ENCODE results near the gene IFNLR1. TPM values are rescaled to one million over a fixed set of nuclear protein-coding genes. Genes with fewer than 3 reads are reported as not detected.
A peak's percentile ranks its signal among the peaks of the same experiment; 100 is the strongest.

The IFNLR1 gene
- total RNA-seq, 1 donor = under 0.01 TPM

DNA sequence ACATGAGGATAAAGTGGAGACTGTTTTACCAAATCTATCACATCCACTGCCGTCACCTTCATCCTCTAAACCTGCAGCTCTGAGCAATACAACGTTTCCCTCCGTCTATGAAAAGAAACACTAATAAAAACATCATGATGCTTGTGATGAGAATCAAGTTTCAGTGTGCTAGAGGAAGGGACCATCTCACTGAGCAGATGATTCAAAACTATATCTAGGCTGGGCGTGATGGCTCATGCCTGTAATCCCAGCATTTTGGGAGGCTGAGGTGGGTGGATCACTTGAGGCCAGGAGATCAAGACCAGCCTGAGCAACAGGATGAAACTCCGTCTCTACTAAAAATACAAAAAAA is 60.4 kb downstream of the IFNLR1 start:
- DNase-seq (ENCODE audit: low read depth in 2 of 3, low spot score in 2 of 3) = no peak

DNA sequence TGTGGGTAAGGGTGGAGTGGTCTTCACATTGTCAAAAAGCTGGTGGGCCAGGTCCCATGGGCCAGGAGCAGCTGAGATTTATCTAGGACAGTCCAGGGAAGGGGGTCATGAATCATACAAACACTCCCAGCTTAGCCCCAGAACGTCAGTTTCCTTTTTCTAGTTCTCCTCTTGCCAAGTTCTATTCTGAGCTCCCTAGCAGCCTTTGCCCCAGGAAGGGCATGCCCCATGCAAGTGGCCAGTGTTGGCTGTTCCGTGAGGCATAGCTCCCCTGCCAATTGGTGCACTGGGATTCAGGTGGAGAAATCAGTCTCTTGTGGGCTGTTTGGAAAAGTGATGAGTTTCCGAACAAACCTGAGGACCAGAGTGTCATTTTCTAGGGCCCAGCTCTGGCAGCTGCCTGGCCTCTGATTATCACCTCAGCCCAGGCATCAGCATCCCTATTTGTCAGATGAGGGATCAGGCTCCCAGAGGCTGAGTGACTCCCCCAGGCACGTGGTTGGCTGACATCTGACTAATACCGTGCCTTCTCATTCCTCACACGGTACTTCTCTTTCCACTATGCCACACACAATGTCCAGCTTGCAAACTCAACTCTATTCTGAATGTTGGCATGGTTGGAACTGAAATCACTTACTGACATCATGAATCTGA is 60.9 kb downstream of the IFNLR1 start:
- DNase-seq (ENCODE audit: low read depth in 2 of 3, low spot score in 2 of 3) = no peak

GRCh38 chr1:24125456-24125855 is 61.6 kb downstream of the IFNLR1 start:
- DNase-seq (ENCODE audit: low read depth in 2 of 3, low spot score in 2 of 3) = no peak

GRCh38 chr1:24124980-24125379 is 62.1 kb downstream of the IFNLR1 start:
- DNase-seq (ENCODE audit: low read depth in 2 of 3, low spot score in 2 of 3) = no peak

DNA sequence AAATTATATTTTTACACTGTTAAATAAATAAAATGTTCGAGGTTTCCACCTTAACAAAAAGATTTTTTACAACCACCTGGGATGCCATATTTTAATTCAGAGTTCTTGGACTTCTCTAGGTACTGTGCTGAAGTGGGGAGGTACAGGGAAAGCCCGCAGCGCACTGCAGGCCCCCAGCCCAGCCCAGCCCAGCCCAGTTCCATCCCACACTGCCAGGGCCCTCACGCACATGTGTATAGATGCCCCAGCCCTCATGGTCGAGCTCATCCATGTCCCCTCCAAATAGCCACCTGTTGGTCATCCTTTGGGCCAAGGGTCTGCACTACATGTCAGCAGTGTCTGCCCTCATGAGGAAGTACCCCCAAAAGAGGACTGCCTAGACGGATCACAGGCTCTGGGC is 63.5 kb downstream of the IFNLR1 start:
- no peak for DNase-seq (ENCODE audit: low read depth in 2 of 3, low spot score in 2 of 3)

GRCh38 chr1:24122776-24123175 is 64.3 kb downstream of the IFNLR1 start:
- no peak for DNase-seq (ENCODE audit: low read depth in 2 of 3, low spot score in 2 of 3)

- no peak for DNase-seq (ENCODE audit: low read depth in 2 of 3, low spot score in 2 of 3)
Measured at GRCh38 chr1:24121406-24121805, 65.7 kb downstream of the IFNLR1 start.

- no peak for DNase-seq (ENCODE audit: low read depth in 2 of 3, low spot score in 2 of 3)
Measured at GRCh38 chr1:24120965-24121364, 66.1 kb downstream of the IFNLR1 start.

DNA sequence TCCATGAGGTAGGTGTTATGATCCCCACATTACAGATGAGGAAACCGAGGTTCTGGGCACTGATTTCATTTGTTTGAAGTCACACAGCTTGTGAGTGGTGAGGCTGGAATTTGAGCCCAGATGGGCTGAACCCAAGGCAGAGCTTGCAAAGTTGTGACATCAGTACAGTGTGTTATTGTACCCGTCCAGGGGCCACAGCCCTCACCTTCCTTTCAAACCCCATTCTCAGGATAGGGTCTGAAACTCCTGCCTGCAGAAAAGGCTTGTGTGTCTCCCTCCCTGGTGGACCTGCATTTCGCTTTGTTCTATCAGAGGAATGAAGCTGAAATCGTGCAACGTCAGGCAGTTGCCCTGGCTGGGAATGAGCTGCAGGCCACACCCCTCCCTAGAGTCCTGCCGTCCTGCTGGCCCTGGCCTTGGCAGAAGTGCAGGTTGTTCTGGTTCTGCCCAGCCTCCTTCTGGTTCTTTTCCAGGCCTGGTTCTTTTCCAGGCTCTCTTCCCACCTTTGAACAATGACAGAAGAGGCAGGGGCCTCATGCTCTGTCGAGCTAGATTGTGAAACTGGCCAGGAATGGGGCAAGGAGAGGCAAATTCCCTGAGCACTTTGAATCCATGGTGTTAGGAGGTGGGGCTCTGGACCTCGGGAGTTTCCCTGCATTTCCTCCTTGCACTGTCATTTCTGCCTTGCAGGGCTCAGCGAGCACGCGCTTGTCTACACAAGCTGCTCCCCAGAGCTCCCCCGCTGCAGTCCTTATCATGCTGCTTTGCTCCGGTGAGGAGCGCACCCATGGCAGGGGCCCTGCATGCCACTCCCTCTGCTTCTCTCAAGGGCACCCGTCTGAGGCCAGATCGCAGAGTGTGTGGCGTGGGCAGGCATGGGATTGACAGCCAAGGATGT is 67.0 kb downstream of the IFNLR1 start:
- no peak for DNase-seq (ENCODE audit: low read depth in 2 of 3, low spot score in 2 of 3)

- no peak for DNase-seq (ENCODE audit: low read depth in 2 of 3, low spot score in 2 of 3)
Measured at GRCh38 chr1:24119489-24119858, 67.6 kb downstream of the IFNLR1 start.

DNA sequence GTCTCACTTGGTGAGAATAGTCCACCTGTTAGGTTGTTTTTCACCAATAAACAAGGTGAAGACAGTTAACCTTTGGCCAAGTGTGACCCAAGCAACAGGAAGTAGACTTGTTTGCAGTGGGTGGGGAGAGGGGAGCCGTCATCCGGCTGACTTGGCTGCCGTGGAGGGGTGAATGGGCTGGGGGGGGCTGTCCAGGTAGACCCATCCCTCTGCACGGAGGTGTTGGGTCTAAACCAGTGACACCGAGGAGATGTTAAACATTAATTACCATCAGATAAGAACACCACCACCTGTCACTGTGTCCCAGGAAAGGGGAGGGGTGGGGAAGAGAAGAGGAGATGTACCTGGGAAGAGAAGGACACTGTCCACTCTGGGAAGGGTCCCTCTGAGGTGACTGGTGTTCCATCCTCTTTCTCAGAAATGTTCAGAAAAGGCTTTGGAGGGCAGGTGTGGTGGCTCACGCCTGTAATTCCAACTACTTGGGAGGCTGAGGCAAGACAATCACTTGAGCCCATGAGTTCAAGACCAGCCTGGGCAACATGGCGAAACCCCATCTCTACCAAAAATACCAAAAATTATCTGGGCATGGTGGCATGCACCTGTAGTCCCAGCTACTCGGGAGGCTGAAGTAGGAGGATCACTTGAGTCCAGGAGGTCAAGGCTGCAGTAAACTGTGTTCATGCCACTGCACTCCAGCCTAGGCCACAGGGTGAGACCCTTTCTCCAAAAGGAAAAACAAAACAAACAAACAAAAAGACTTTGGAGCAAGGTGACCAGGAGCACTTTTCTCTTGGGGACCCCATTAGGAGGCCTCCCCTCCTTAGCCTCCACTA is 68.5 kb downstream of the IFNLR1 start:
- no peak for DNase-seq (ENCODE audit: low read depth in 2 of 3, low spot score in 2 of 3)

DNA sequence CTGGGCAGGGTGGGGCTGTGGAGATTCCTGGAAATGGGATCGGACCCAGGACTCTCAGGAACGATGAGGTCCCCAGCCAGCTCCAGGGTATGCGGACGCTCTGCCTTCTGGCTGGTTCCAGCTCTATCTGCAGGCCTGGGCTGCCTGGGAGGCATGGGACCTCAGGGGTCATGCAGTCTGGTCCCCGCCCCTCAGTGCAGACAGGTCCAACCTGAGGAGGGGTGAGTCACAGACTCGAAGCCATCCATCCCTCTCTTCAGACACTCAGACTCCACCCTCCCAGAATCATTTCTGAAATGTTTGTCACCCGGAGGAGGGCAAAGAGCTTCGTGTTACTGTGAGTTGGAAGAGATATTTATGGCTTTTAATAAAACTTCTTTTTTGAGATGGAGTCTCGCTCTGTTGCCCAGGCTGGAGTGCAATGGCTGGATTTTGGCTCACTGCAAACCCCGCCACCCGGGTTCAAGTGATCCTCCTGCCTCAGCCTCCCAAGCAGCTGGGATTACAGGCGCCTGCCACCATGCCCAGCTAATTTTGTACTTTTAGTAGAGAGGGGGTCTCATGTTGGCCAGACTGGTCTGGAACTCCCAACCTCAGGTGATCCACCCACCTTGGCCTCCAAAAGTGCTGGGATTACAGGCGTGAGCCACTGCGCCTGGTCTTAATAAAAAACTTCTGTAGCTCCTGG is 69.2 kb downstream of the IFNLR1 start:
- DNase-seq (ENCODE audit: low read depth in 2 of 3, low spot score in 2 of 3) = no peak

DNA sequence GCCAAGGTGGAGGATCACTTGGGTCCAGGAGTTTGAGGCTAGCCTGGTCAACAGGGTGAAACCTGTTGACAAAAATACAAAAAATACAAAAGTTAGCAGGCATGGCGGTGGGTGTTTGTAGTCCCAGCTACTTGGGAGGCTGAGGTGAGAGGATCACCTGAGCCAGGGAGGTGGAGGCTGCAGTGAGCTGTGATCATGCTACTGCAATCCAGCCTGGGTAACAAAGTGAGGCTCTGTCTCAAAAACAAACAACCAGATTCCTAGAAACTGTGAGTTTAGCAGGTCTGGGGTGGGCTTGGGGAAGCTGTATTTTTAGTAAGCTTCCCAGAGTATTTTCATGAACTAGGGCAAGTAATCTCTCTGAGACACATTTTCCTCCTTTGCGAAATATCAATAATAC is 70.0 kb downstream of the IFNLR1 start:
- DNase-seq (ENCODE audit: low read depth in 2 of 3, low spot score in 2 of 3) = no peak

- no peak for DNase-seq (ENCODE audit: low read depth in 2 of 3, low spot score in 2 of 3)
Measured at GRCh38 chr1:24114753-24115152, 72.3 kb downstream of the IFNLR1 start.

GRCh38 chr1:24113641-24114033 is 73.5 kb downstream of the IFNLR1 start:
- DNase-seq (ENCODE audit: low read depth in 2 of 3, low spot score in 2 of 3) = no peak

DNA sequence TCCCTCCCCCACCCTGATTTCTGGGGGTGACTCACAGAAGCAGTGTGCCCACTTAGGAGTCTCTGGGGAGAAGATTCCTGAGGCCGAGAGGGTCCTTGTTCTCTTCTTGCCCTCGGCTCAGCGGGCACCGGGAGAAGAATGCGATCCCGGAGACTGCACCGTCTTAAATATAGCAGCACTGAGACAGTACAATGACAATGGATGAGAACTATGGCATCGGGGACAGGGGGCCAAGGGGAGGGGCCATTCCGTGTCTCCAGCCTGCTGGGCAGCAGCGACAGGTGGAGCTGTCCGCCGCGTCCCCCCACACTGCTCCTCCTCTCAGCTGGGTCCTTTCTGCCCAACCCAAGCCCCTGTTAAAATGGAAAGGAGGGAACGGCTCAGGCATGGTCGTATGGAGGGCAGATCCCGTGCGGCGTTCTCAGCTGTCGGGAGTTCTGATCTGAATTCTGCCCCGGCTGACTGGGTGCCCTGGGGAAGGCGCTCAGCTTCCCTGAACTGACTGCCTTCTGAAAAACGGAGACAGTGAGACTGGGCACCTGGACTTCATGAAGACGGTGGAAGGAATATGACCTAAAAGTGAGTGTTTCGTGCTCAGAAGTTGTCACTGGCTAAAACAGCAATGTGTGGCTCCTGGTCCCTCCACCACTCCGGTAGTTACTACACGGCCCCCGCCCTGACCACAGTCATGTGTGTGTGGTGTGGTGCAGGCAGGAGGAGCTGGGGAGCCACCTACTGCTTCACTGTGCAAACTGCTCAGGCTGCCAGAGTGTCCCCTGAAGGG is 74.9 kb downstream of the IFNLR1 start, which contains the start of gene MYOM3:
TSS of gene MYOM3 (minus strand) at position 140 of the 784 bp plus-strand sequence. CDS start 3,499 bp downstream, outside the sequence.
- DNase-seq (ENCODE audit: low read depth in 2 of 3, low spot score in 2 of 3) = peak in 2 of 3 donors; percentile 73 to 83

- no peak for DNase-seq (ENCODE audit: low read depth in 2 of 3, low spot score in 2 of 3)
Measured at GRCh38 chr1:24111262-24111995, 75.7 kb downstream of the IFNLR1 start.

- DNase-seq (ENCODE audit: low read depth in 2 of 3, low spot score in 2 of 3) = no peak
Measured at GRCh38 chr1:24110642-24111261, 76.3 kb downstream of the IFNLR1 start.
